B cell (primary cell): ENCODE measurements around the gene ING4.

ENCODE experiments used
- CTCF ChIP-seq: fragments of 200-600 bp; IDR thresholded peaks from one replicate; pipeline ENCODE4 v1.8.0; 2022; ENCODE audit warnings: antibody characterized with exemption, mild to moderate bottlenecking
- EZH2 ChIP-seq: IDR thresholded peaks from 2 replicates; pipeline ENCODE4 v1.6.1; 2012; ENCODE audit warnings: borderline replicate concordance, low read depth, mild to moderate bottlenecking, moderate library complexity, low read length; ENCODE audit not compliant: insufficient read depth, poor library complexity, severe bottlenecking

GRCh38 chr12:6692888-6693287 lies 30.0 kb upstream of the ING4 start:
- no peak for TF ChIP-seq CTCF
- no peak for TF ChIP-seq EZH2
